Stimulated activated naive CD8-positive, alpha-beta T cell treated with anti-CD3 and anti-CD28 coated beads, Interleukin-15, amount 100 ng/mL, for 72 hours (primary cell): Measurements from ENCODE around the gene APOLD1.
"Not testable (repeated sequence)": the region's sequence is repeated elsewhere in the genome, so short reads cannot be mapped to it uniquely, and the experiment has no call there.

Experiments used
- ATAC-seq: fragments of 150-1000 bp; cut with Tn5 transposase; 2 replicates; pipeline ENCODE4 v1.10.0; 2021; ENCODE audit warnings: mild to moderate bottlenecking, moderate library complexity
- DNase-seq, 2 donors: peaks; one replicate each; pipeline ENCODE4 v3.0.0; 2021 to 2022
- H3K27ac Mint-ChIP-seq, 2 donors: one replicate each; pipeline ENCODE4 v1.8.0; 2022; ENCODE audit warnings: mild to moderate bottlenecking in 2 of 2, mixed read lengths in 2 of 2, moderate library complexity in 2 of 2
- H3K27me3 Mint-ChIP-seq: one replicate; pipeline ENCODE4 v1.8.0; 2022; ENCODE audit warnings: mixed read lengths
- H3K4me1 Mint-ChIP-seq: one replicate; pipeline ENCODE4 v1.8.0; 2022; ENCODE audit warnings: mild to moderate bottlenecking, mixed read lengths
- H3K4me3 Mint-ChIP-seq, 2 donors: one replicate each; pipeline ENCODE4 v1.8.0; 2022; ENCODE audit warnings: mild to moderate bottlenecking in 2 of 2, mixed read lengths in 2 of 2, moderate library complexity in 1 of 2
- H3K9me3 Mint-ChIP-seq, 2 donors: one replicate each; pipeline ENCODE4 v1.8.0; 2022; ENCODE audit warnings: mixed read lengths in 2 of 2

APOLD1 gene, protein sequence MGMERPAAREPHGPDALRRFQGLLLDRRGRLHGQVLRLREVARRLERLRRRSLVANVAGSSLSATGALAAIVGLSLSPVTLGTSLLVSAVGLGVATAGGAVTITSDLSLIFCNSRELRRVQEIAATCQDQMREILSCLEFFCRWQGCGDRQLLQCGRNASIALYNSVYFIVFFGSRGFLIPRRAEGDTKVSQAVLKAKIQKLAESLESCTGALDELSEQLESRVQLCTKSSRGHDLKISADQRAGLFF

DNA sequence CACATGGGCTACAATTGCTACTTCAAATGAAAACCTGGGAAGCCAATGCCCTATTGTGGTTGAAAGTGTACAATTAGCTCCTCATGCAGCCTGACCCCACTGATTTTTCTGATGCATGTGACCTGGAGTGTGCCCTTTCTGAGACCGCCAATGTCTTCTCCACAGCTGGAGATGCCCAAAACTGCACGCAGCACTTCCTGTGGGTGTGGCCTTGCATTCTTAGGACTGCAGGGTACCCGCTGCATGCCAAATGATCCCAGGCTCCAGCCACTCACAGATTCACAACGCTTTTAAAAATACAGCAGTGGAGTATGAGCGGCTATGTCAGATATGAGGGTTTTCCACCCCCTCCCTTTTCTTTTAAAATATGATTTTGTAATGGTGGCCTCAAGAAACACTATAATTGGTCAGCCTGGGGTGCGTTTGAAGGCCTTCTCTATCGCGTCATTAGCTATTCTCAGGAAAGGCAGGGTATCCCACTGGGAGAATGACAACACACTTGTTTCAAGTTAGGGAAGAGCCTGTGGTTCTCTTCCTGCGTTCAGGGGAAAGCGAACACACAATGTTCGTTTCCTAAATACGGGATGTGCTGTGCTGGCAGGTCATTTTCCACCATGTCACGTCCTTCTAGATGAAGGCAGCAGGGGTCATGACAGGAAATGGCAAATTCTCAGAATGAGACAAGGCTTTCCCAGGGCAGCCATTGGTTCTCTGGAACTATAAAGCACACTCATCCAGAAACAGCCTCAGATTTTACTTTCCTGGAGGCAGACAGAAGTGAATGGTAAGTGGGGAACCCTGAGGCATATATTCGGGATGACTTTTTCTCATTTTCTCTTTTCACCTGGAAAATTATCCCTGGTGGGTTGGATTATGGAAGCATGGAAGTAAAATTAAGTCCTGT is at the start of gene APOLD1:
APOLD1 (plus strand) TSS at position 749 of the 904 bp plus-strand sequence; CDS start at position 782, 33 bp downstream.
- Mint-ChIP-seq H3K9me3 (no peaks in the 10 kb centered on the region), H3K4me1 (peaks cover 43% of the 10 kb centered on the region), H3K27me3 (no peaks in the 10 kb centered on the region), H3K27ac (peak within 1 kb of the TSS in 1 of 2 donors; percentile 61), H3K4me3 (peak within 1 kb of the TSS; percentile 93 to 94)
- ATAC-seq = no peak
- DNase-seq = no peak

DNA sequence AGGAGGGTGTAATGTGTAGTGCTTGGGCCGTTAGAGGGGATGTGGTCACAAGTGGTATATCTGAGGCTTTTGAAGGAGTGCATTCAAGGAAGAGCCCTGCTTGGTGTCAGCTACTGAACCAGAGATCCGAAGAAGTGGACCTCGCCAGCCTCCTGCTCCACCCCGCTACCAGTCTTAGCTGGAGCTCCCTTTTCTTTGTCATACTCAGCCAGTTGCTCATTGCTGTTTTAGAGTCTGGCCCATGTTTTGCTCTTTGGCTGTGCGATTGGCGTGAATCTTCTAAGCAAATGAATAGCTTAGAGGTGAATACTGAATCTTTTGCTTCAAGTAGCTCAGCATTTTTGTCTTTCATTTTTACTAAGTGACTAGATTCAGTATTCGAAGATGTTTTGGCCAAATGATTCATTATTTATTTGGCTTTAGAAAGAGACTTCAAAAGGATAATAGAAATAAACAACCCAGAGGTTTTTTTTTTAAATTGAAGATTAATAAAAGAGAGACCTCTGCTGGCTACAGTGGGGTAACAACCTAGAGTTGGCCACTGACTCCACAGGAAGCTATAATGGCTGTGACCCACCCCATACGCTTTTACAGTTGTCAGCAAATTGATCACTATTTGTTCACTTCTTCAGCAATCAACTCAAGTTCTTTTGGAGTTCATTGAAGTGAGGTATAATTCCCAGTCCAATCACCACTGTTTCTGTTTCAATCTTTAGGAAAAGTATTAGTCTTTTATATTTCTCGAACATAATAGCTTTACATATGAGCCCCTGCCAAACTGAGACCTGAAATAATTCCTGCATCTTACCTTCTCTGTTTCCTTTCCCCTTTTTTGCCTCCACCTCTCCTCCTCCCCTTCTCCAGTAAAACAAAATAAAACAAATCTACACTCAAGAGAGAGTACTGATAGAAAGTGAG is 48.4 kb upstream of the APOLD1 start:
- ATAC-seq (peak; percentile 99), DNase-seq (peak; percentile 52 to 78)
- H3K27me3 Mint-ChIP-seq = no peaks in the 10 kb centered on the region
- H3K4me1 Mint-ChIP-seq = peaks cover 55% of the 10 kb centered on the region
- no peaks in the 10 kb centered on the region for H3K9me3 Mint-ChIP-seq
- H3K27ac Mint-ChIP-seq = peak overlapping the region; percentile 92 to 93
- peak overlapping the region; percentile 76 to 79 for H3K4me3 Mint-ChIP-seq

DNA sequence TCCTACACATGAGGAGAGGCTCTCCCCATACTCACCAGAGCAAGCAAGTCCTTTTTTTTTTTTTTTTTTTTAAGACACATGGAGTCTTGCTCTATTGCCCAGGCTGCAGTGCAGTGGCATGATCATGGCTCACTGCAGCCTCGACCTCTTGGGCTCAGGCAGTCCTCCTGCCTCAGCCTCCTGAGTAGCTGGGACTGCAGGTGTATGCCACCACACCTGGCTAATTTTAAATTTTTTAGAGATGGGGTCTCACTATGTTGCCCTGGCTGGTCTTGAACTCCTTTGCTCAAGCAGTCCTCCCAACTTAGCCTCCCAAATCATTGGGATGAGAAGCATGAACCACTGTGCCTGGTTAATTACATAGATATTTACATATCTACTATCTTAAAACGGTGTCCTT is 47.3 kb upstream of the APOLD1 start:
- peaks cover 49% of the 10 kb centered on the region for H3K4me1 Mint-ChIP-seq
- not testable (repeated sequence) for H3K27ac Mint-ChIP-seq, H3K27me3 Mint-ChIP-seq, H3K4me3 Mint-ChIP-seq, ATAC-seq, H3K9me3 Mint-ChIP-seq, DNase-seq

DNA sequence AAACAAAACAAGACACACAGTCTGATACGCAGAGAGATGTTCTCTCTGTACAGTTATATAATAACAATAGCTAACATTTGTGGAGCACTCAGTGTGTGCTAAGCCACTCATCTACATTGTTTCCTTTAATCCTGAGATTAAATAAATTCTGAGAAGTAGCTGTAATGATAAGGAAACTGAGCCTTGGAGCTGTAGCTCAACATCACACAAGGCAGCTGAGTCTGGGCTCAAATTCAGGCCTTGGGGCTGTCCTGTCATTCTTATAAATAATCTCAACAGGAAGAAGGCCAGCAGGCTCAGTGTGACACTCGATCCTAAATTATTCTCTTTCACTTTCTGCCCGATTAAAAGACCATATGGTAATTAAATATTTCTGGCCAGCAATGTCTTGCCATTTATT is 43.8 kb upstream of the APOLD1 start:
- Mint-ChIP-seq H3K9me3 (no peaks in the 10 kb centered on the region), H3K27ac (no peak overlapping the region), H3K4me1 (peaks cover 31% of the 10 kb centered on the region), H3K27me3 (no peaks in the 10 kb centered on the region), H3K4me3 (no peak overlapping the region)
- ATAC-seq (no peak), DNase-seq (no peak)

DNA sequence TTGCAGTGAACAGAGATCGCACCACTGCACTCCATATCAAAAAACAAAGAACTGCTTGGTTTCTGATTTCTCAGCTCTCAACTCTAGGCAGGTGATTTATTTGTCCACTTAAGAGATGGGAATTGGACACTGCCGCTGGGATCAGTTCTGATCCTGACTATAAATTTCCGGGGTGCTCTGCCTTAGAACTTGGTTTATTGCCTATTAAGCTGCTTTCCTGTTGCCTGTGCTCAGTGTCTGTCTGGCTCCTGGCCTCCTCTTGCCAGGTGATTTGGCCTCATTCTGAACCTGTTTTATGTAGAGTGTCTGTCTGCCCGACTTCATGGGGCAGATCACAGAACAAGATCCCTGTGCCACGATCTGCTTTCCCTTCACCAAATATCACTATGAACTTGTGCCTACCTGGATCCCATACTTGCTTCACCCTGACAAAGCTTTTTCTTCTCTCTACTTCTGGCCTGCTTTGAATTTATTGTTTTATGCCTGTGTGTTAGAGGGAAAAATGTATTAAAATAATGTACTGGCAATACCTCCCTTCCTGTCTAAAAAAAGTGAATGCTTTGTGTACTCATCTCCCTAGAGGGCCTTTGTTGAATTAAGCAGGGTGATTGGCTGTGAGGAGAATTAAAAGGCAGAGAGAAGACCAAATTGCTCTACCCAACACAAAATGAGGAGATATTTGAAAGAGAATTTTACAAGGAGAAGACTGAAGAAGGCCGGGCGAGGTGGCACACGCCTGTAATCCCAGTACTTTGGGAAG is 40.7 kb upstream of the APOLD1 start:
- no peak overlapping the region for H3K4me3 Mint-ChIP-seq

DNA sequence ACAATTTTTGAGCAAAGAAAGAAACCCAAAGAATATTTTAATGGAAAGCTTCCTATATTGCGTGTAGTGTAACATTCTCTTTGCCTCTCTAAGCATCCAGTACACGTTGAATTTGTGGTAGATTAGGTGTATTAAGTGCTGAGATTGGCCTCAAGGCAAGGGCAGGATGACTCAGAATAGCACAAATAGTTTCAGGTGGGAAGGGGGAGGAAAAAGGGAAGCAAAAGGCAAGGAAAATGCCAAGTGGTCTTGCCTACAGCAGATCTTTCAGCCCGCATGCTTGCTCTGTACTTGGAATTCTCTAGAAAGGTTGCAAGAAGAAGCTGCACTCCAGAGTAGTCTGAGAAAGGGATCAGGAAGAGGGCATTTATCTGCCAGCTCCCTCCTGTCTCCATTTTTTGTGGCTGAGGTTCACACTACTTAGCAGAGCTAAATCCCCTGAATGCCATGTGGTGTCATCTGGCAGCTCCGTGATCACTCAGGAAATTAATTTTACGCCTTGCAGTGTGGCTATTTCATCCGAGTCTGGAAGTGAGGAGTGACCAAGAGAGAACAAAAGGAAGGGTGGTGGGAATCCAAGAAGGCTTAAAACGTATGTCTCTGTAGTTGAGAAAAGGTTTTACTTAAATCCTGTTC is 39.8 kb upstream of the APOLD1 start:
- ATAC-seq (no peak), DNase-seq (no peak)
- H3K4me1 Mint-ChIP-seq = peaks cover 19% of the 10 kb centered on the region
- no peaks in the 10 kb centered on the region for H3K9me3 Mint-ChIP-seq
- H3K27me3 Mint-ChIP-seq = no peaks in the 10 kb centered on the region
- H3K27ac Mint-ChIP-seq = no peak overlapping the region
- no peak overlapping the region for H3K4me3 Mint-ChIP-seq

More for the DNA sequence above, 40.7 kb upstream of the APOLD1 start:
- Mint-ChIP-seq H3K9me3 (no peaks in the 10 kb centered on the region), H3K4me1 (peaks cover 19% of the 10 kb centered on the region), H3K27ac (no peak overlapping the region), H3K27me3 (no peaks in the 10 kb centered on the region)
- DNase-seq (no peak), ATAC-seq (no peak)

DNA sequence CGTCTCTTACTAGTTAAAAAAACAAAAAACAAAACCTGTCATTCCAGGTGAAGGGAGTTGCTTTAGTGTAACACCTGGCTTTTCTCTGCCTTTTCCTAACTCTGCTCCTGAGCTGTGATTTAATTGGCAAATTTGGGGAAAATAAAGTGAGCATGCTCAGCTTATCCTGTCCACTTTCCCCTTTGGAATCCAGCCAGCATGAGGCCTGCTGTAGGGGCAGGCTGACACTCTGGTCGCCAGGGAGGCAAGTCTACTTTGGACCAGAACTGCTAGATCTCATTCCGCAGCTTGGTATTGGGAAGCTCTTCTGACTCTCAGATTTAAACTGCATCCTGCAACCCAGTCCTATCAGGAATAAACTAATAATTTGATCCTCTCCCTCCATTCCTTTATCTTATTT is 38.2 kb upstream of the APOLD1 start:
- Mint-ChIP-seq H3K4me1 (peaks cover 15% of the 10 kb centered on the region), H3K27me3 (no peaks in the 10 kb centered on the region), H3K27ac (no peak overlapping the region), H3K9me3 (no peaks in the 10 kb centered on the region), H3K4me3 (no peak overlapping the region)
- DNase-seq (no peak), ATAC-seq (no peak)

DNA sequence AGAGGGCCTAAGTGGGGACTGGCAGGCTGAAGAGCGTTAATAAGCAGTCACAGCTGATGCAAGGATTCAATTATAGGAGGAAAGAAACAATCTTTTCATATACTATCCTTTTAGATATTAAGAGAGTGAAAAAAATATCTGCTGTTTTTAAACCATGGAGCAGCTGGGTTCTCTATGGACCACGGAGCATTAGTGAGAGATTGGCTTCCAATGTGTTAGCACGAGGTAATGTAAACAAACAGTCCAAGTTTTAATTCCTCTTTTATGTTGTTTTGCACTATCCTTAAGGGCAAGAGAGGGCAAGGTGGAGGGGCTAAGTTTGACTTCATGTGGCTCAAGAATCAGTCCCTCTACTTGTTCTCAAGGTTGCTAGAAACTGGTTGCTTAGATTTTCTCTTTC is 37.4 kb upstream of the APOLD1 start:
- DNase-seq (no peak), ATAC-seq (no peak)
- H3K4me3 Mint-ChIP-seq = no peak overlapping the region
- no peaks in the 10 kb centered on the region for H3K9me3 Mint-ChIP-seq
- no peak overlapping the region for H3K27ac Mint-ChIP-seq
- peaks cover 15% of the 10 kb centered on the region for H3K4me1 Mint-ChIP-seq
- H3K27me3 Mint-ChIP-seq = no peaks in the 10 kb centered on the region

DNA sequence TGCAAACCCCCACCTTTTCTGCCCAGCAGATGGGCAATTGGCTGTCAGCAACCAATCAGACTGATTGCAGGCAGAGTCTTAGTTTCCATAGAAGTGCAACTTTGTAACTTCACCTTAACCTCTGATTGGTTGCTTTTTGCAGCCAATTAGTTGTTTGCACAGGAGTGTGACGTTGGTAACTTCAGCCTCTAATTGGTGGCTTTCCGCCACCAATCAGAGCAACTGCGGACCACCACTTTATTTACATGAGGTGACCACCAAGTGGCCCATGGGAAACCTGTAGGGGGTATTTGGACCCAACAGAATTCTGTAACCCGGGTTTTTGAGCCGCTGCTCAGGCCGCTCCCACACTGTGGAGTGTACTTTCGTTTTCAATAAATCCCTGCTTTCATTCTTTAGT is 36.0 kb upstream of the APOLD1 start:
- no peak for ATAC-seq
- H3K4me3 Mint-ChIP-seq = no peak overlapping the region
- H3K27ac Mint-ChIP-seq = no peak overlapping the region
- DNase-seq = no peak
- H3K4me1 Mint-ChIP-seq = peaks cover 15% of the 10 kb centered on the region
- no peaks in the 10 kb centered on the region for H3K9me3 Mint-ChIP-seq
- H3K27me3 Mint-ChIP-seq = no peaks in the 10 kb centered on the region

DNA sequence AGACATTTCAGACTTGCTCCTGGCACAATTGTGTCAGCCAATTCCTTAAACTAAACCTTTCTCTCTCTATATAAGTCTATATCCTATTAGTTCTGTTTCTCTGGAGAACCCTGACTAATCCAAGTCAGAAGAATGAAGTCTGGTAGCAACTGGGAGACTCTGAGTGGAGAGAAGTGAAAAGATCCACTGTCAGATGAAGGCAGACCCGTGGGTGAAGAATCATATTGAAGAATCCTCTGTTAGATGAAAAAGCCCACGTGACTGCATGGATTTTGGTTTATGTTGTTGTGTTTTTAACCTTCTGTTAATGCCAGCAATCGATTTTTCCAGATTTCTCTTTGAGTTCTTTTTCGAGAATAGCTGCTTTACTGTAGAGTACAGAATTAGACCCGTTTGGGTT is 29.5 kb upstream of the APOLD1 start:
- Mint-ChIP-seq H3K9me3 (no peaks in the 10 kb centered on the region), H3K4me3 (no peak overlapping the region), H3K27ac (no peak overlapping the region), H3K27me3 (no peaks in the 10 kb centered on the region), H3K4me1 (no peaks in the 10 kb centered on the region)
- ATAC-seq (no peak), DNase-seq (no peak)

DNA sequence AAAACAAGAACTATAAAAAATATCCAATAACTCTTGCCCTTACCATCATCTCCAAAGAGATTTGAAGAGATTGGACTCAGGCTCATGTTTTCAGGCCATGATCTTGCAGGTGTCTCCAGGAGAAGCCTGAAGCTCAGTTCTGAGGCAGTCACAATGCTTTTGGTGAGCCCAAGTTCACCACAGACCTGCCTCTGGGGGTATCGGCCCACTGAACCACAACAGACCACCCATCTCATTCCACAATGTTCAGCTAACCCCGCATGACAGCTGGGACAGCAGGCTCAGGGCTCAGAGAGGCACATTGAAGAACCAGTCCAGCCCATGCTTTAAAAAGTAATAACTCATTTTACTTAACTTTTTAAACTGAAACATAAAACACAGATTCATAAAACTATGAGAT is 28.3 kb upstream of the APOLD1 start:
- ATAC-seq = no peak
- Mint-ChIP-seq H3K9me3 (no peaks in the 10 kb centered on the region), H3K27ac (no peak overlapping the region), H3K27me3 (no peaks in the 10 kb centered on the region), H3K4me3 (no peak overlapping the region), H3K4me1 (no peaks in the 10 kb centered on the region)
- DNase-seq = no peak

DNA sequence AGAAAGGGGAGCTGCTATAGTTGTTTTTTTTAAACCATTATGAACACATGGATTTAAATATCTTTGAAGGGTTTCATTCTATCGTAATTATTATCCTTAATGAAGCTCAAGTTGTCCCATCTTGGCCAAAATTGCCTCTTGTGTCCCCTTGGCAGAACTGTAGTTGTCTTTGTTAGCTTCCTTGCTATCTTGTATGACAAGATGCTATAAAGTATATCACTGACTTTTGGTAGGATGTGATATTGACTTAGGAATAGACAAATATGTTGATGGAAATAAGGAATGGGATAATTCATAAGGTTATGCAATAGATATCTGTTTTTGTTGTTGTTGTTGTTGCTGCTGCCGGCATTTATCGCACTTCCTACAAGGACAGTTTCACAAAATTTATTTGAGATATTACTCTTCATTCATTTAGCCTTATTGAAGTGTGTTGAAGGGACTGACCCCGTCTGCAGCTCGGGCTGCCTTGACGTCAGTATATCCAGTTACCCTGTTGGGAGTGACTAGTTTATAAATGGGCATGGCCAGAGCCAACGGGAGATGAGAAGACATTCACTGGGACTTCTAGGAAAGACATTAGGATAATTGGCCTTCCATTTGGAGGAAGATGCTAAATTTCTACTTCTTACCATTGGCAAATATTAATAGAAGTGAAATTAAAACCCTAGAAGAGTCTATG is 26.1 kb upstream of the APOLD1 start:
- ATAC-seq = no peak
- H3K27me3 Mint-ChIP-seq = no peaks in the 10 kb centered on the region
- no peaks in the 10 kb centered on the region for H3K9me3 Mint-ChIP-seq
- H3K4me1 Mint-ChIP-seq = no peaks in the 10 kb centered on the region
- no peak overlapping the region for H3K4me3 Mint-ChIP-seq
- no peak overlapping the region for H3K27ac Mint-ChIP-seq
- no peak for DNase-seq

DNA sequence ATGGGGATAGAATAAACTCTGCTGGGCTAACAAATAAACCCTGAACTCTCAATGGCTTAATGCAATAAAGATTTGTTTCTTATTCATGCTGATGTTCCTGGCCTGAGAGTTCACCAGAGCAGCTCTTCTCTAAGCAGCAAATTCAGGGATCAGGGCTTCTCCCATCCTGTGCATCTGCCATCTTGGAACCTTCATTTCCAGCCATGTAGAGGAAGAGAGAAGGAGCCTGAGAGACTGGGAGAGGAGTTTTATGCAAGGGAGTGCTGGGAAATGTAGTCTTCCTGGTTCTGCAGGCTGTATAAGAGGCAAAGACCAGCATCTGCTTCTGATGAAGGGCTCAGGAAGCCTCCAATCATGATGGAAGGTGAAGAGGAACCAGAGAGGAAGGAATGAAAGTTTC is 20.6 kb upstream of the APOLD1 start:
- H3K27me3 Mint-ChIP-seq = no peaks in the 10 kb centered on the region
- no peak overlapping the region for H3K27ac Mint-ChIP-seq
- no peaks in the 10 kb centered on the region for H3K4me1 Mint-ChIP-seq
- no peak for ATAC-seq
- peaks cover 2 to 4% of the 10 kb centered on the region in 2 donors for H3K9me3 Mint-ChIP-seq
- no peak overlapping the region for H3K4me3 Mint-ChIP-seq
- DNase-seq = no peak

DNA sequence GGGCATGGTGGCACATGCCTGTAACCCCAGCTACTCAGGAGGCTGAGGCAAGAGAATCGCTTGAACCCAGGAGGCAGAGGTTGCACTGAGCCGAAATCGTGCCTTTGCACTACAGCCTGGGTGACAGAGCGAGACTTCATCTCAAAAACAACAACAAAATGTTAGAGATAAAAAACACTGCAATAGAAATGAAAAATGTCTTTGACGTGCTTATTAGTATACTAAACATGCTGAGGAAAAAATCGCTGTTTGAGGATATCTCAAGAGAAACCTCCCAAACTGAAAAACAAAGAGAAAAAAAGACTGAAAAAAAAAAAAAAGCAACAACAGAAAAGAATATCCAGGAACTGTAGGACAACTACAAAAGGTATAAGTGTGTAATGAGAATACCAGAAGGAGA is 15.2 kb upstream of the APOLD1 start:
- no peak overlapping the region for H3K4me3 Mint-ChIP-seq

More for the DNA sequence above, 15.2 kb upstream of the APOLD1 start:
- peaks cover 14 to 16% of the 10 kb centered on the region in 2 donors for H3K9me3 Mint-ChIP-seq
- ATAC-seq (no peak), DNase-seq (no peak)
- no peaks in the 10 kb centered on the region for H3K4me1 Mint-ChIP-seq
- H3K27ac Mint-ChIP-seq = no peak overlapping the region
- no peaks in the 10 kb centered on the region for H3K27me3 Mint-ChIP-seq
